Measurements from ENCODE around the gene BRD1.
"Not testable (repeated sequence)": the region's sequence is repeated elsewhere in the genome, so short reads cannot be mapped to it uniquely, and the experiment has no call there.

The BRD1 gene

GRCh38 chr22:49852898-49853894 lies 25.5 kb upstream of the BRD1 start, which contains the start of gene ZBED4:
ZBED4 (plus strand) TSS chr22:49853844; CDS start chr22:49883663, 29,819 bp downstream.
- peak; percentile 96 for DNase-seq

DNA sequence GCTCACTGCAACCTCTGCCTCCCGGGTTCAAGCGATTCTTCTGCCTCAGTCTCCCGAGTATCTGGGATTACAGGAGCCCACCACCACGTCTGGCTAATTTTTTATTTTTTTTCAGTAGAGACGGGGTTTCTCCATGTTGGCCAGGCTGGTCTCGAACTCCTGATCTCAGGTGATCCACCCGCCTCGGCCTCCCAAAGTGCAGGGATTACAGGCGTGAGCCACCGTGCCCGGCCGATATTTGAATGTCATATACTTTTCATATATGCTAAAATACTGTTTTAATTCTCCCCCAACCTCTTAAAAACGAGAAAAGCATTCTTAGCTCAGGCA lies 24.9 kb upstream of the BRD1 start:
- not testable (repeated sequence) for DNase-seq

- no peak for DNase-seq
Observed at GRCh38 chr22:49850959-49851802, 23.5 kb upstream of the BRD1 start.

DNA sequence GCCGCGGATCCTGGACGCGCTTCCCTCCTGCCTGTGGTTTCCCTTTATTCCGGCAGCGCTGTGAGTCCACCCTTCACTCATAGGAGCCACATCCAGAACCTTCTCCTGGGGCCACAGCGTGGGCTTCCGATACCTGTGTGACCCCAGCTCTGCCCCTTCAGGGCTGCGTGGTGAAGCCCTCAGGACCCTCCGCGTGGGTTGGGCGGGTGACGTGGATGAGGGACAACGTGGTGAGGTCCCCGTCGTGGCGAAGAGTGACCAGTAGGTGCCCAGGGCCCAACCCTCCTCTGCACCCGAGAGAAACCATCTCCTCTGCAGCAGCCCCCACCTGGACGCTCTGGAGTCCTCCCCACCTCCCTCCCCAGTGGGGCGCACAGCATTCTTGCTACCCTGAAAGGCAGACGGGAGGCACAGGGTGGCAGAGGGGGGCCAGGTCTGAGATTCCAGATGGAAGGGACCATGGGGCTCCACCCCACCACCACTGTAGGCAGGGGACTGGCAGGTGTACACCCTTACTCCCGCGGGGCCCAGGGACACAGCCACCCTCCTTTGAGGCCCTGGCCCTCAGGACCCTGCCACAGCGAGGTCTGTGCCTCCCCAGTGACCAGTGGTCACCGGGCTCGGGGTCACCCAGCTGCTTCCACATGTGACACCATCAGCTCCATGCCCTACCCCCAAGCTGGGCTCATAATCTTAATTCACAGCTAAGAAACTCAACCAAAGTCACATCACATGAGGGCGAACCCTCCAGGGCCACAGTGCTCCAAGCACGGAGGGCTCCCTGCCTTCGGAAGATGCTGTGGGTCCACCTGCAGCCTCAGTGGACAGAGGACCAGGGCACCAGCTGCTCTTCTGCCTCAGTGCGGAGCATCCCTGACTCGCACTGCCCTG lies 22.6 kb upstream of the BRD1 start:
- DNase-seq = no peak

GRCh38 chr22:49849161-49850020 lies 21.7 kb upstream of the BRD1 start:
- DNase-seq = no peak

GRCh38 chr22:49848690-49849160 lies 21.1 kb upstream of the BRD1 start:
- DNase-seq = no peak

DNA sequence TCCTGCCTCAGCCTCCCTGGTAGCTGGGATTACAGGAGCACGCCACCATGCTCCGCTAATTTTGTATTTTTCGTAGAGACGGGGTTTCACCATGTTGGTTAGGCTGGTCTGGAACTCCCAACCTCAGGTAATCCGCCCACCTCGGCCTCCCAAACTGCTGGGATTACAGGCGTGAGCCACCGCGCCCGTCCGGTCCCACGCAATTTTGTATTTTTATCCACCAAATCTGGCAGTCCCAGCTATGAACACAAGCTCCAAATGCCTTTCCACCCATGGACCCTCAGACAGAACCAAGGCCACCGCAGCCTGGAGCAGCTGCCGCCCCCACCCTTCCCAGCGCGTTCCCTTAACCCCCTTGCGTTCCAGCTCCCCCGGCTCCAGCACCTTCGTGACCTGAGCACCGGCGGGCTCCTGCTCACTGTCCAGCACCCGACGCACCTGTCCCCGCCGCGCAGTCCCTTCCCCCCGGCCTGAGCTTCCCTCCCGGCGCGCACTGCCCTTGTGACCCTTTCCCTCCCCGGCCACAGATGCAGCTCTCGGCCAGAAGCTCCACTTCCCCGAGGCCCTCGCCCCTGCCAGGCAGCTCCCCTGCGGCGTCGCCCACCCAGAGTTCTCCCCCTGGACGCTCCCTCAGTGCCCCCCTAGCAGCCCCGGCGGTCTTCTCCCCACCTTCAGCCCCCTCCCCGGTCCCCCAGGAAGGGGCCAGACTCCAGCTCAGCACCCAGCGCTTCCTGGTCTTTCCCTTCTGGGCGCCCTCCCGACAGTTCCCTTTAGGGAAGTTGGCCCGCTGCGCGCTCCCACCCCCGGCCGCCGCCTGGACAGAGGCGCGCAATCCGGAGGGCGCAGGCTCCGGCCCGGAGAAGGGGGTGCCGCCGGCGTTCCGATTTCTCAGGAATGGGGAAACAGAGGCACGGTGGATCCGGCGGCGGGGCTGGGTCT lies 20.3 kb upstream of the BRD1 start:
- DNase-seq = no peak

DNA sequence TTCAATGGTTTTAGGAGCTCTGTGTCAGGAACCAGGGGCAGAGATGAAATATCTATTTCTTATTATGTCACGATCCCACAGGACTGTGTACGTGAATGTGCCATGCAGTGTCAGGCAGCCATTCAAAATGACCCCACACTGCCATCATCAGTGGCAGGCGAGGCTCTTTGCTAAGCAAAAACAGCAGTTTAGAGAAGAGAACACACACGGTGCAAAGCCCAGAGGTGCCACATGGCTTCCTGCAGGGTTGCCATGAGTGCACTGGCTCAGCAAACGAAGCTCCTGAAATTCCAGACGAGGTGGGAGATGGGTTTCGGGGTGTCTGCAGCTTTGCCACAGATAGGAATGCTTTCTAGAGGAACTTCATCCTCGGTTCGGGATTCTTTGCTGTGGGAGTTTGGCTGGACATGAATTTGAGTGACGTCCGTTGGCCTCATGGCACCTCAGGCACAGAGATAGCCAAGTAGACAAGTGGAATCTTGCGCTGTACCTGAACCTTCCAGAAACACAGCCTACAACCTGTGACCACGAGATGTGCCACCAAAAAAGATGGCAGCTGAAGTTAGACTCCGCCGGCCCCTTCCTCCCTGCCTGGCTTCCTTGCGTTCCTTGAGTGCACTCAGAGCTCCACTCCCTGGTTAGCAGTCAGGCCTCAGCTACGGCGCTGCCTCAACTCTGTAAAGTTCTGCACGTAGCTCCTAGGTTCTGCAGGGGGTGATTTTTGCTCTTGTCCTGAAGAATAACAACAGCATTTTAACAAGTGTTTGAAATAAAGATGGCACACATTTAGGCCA lies 18.2 kb upstream of the BRD1 start:
- DNase-seq = no peak

DNA sequence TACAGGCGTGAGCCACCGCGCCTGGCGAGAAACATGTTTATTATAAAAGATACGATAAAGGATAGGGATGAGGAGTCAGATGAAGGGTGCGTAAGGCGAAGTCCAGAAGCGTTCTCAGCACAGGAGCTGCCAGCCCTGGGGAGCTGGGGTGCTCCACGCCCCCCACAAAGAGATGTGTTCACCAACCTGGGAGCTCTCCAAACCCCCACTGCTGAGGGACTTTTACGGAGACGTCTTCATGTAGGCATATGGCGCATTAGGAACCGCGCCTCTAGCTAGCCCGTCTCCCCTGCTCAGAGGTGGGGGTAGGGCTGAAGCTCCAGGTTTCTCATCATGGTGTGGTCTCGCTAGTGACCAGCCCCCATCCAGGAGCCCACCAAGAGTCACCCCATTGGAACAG lies 17.6 kb upstream of the BRD1 start:
- no peak for DNase-seq

DNA sequence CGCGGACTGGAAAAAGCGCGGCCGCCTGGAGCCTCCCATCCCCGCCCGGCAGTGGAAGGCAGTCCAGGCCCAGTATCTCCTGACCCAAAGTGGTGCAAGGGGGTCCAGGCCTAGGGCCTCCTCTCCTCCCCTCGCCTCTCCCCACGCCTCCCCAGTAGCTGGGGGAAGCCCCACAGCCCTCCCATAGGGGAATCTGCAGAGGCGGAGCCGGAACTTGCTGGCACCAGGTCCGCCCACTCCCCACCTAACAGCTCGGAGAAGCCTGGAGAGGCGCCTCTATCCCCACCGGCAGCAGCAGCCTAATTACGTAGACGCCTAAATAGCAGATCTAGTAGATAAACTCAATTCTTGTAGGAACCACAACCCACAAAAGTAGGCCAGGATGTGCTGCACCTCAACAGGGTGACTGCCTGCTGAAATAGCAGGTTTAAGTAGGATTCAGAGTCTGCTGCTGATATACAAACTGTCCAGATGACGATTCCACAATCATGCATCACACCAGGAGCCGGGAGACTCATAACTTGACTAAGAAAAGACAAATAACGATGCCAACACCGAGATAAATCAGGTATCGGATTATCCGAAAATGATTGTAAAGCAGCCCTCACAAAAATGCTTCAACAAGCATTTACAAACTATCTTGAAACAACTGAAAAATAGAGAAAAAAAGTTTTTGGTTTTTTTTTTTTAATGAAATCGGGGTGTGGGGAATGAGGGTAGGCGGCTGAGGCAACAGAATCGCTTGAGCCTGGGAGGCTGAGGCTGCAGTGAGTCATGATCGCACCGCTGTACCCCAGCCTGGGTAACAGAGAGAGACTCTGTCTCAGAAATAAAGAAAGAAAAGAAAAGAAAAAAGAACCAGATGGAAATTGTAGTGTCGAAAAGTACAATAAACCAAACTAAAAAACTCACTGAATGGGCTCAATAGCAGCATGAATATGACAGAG lies 11.4 kb upstream of the BRD1 start:
- DNase-seq = no peak

DNA sequence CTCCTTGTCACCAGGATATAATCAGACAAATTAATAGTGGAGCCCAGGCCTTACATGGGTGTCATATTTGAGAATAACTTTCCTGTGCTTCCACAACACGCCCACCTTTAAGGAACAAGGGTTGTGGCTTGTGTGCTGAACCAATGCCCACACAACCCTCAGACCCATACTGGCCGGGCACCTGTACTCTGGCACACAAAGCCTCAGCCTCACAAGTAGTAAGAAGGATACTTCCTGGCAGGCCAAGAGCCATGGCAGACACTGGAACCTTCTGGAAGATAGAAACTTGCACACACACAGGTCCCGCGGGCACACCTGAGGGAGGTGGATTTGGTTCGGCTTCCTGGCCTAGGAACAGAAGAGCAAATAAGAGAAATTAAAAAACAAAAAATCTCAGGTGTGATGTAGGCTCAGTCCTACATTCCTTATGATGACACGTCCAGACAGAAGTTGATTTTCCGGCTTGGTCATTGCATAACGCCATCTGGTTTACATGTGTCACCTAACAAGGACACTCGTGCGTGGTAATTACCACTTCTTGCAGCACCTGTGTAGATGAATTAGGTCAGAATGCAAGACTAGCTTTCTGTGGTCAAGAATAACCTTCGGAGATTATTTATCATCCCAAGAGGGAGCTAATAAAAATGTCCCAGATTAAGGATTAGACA lies 5.8 kb upstream of the BRD1 start:
- no peak for DNase-seq

DNA sequence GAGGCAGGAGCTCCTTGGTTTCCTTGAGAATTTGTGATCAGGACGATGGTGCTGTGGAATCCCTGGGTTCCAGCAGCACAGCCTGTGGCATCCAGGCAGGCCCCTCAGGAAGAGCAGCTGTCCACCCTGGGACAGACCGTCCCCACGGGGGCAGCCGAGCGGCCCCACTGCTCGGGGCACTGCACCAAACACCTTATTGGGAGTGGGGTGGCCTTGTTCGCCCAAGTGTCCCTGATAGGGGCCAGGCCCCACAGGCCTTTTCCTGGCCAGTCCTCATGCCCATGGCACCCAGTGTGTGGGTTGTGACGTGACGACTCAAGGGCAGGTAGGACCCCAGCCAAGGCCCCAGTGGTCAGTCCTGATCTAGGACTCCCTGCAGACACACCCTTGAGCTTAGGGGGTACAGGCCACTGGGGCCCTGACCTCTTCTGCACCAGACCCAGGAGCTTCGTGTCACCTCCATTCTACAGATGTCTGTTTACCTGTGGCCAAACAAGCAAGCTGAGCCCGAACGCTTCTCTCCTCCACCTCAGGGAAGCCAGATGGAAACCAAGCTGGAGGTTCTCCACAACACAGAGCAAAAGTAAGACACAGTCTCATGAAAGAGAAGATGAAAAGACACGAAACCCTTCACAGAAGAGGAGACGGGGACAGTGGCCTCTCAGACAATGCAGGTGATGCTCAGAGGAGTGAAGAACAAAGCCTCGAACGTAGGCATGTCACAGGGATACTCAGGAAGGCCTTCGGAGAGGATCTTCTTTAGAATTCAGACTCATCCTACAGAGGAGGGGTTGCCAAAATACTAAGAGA lies 1.6 kb upstream of the BRD1 start:
- DNase-seq = no peak

GRCh38 chr22:49828599-49828965 lies 909 bp upstream of the BRD1 start:
- no peak for DNase-seq

DNA sequence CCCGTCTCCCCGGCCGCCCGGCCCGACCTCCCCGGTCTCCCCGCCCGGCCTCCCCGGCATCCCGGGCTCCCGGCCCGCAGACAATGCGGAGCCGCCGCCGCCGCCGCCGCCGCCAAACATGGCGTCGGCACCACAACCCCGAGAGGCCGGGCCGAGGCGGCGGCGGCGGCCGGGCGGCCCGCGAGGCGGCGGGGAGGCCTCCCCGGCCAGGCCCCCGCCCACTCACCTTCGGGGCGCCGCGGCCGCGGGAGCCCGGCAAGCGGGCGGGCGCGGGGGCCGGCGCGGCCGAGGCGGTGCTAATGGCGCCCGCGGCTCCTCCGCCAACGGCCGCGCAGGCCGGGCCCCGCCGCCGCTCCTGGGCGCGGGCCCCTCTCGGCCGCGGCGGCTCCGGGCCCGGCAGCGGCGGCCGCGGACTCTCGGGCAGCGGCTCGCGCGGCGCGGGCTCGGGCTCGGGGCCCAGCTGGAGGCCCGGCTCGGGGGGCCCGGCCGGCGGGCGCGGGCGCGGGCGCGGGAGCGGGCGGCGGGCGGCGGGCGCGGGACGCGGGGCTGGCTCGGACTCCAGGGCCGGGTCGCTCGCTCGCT lies 311 bp downstream of the BRD1 start:
- DNase-seq = no peak

DNA sequence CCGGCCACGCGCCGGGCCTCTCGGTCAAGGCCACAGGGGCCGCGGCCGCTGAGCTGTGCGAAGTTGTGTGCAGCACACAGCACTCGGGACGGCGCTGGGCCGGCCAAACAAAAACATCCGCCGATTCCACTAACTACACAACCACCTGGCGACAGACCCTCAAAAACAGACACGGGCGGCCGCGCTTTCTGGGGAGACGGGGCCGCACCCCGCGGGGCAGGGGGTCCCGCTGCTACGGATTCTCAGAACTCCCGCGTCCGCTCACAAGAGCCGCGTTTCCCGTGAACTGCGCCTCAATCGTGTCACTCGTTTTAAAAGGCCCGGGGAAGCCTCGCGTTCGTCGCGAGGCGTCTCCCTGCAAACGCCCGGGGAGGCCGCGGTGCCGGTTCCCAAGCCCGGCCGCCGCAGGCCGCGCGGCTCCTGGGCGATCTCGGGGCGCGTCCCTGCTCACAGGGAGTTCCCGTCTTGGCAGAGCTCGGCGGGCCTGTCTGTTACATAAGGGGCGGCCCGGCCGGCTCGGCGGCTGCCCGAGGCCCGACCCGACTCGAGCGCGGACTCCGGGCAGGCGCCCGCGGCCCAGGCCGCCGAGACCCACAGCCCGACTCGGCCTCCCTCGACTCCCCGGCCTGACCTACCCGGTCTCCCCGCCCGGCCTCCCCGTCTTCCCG lies 936 bp downstream of the BRD1 start:
- no peak for DNase-seq
